Endometrial microvascular endothelial cells (primary cell): Measurements from ENCODE around the gene MEX3A. TPM values are rescaled to one million over a fixed set of nuclear protein-coding genes. Genes with fewer than 3 reads are reported as not detected.
"Not testable (repeated sequence)": the region's sequence is repeated elsewhere in the genome, so short reads cannot be mapped to it uniquely, and the experiment has no call there.

Experiments used
- in situ Hi-C: cut with HindIII; loops from 2 replicates; pipeline ENCODE4 v1.10.0; 2017; ENCODE audit warnings: low sequenced_read_pairs, low pct_unique_long_range_greater_than_20kb; ENCODE audit errors: inconsistent ontology term
- total RNA-seq: library from RNA; depleted of rRNA; stranded (reverse); fragments of >200 nt; gene quantifications from one replicate; pipeline ENCODE4 v1.2.3, GENCODE V29; 2015; ENCODE audit errors: inconsistent ontology term

The MEX3A gene, protein sequence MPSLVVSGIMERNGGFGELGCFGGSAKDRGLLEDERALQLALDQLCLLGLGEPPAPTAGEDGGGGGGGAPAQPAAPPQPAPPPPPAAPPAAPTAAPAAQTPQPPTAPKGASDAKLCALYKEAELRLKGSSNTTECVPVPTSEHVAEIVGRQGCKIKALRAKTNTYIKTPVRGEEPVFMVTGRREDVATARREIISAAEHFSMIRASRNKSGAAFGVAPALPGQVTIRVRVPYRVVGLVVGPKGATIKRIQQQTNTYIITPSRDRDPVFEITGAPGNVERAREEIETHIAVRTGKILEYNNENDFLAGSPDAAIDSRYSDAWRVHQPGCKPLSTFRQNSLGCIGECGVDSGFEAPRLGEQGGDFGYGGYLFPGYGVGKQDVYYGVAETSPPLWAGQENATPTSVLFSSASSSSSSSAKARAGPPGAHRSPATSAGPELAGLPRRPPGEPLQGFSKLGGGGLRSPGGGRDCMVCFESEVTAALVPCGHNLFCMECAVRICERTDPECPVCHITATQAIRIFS
- total RNA-seq: 3.3 TPM

- in situ Hi-C loops: no loop called here
Measured at GRCh38 chr1:156082309-156083091, at the start of gene MEX3A. MEX3A (minus strand) TSS chr1:156082465; CDS start chr1:156081998, 467 bp downstream.

DNA sequence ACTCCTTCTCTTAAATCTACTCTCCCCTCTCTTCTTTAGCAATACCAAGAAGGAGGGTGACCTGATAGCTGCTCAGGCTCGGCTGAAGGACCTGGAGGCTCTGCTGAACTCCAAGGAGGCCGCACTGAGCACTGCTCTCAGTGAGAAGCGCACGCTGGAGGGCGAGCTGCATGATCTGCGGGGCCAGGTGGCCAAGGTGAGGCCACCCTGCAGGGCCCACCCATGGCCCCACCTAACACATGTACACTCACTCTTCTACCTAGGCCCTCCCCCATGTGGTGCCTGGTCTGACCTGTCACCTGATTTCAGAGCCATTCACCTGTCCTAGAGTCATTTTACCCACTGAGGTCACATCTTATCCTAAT, 48.3 kb upstream of the MEX3A start:
- in situ Hi-C loops: no loop called here

- in situ Hi-C loops: no loop called here
Measured at GRCh38 chr1:156129687-156130577, 47.7 kb upstream of the MEX3A start.

GRCh38 chr1:156128654-156129597, 46.7 kb upstream of the MEX3A start:
- in situ Hi-C loops: no loop called here

- in situ Hi-C loops: no loop called here
Measured at GRCh38 chr1:156128308-156128653, 46.0 kb upstream of the MEX3A start.

GRCh38 chr1:156126630-156127534, 44.6 kb upstream of the MEX3A start:
- in situ Hi-C loops: no loop called here

GRCh38 chr1:156126043-156126629, 43.9 kb upstream of the MEX3A start:
- in situ Hi-C loops: no loop called here

- in situ Hi-C loops: not testable (repeated sequence)
Measured at GRCh38 chr1:156125544-156125943, 43.3 kb upstream of the MEX3A start.

GRCh38 chr1:156124557-156125483, 42.6 kb upstream of the MEX3A start:
- in situ Hi-C loops: no loop called here

DNA sequence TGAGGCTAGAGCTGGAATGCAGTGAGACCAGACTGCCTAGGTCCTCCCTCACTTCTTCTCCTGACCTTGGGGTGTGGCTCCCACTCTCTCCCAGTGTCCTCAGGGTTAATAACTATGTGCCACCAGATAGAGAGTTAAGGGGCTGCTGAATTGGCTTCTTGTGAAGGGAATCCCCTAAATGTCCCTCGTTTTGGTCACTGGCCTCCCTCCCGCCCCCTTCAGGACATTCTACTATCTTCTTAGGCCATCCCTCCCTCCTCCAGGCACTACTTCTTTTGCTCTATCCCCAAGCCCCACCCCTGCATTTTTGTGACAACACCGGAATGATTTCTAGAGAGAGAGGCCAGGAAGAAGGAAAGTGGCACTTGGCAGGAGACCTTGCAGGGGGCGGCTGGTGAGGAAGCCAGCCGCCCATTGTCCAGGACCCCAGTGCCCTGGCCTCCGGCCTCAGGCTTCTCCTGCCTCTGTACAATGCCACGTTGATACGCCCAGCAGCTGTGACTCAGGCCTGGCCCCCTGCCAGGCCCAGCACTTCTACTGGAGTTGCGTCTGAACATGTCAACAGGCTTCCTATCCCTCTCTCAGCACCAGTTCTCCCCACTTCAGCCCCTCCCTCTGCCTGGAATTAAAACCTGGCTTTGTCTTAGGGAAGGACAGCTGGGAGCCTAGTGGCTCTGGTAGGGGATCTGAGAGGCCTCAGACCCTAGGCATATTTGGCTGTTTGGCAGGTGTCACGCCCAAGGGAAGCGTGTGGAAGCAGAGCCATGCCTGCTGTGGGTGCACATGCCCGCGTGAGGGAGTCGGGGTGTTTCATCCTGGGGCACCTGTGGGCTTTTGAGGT, 41.3 kb upstream of the MEX3A start:
- in situ Hi-C loops: no loop called here

DNA sequence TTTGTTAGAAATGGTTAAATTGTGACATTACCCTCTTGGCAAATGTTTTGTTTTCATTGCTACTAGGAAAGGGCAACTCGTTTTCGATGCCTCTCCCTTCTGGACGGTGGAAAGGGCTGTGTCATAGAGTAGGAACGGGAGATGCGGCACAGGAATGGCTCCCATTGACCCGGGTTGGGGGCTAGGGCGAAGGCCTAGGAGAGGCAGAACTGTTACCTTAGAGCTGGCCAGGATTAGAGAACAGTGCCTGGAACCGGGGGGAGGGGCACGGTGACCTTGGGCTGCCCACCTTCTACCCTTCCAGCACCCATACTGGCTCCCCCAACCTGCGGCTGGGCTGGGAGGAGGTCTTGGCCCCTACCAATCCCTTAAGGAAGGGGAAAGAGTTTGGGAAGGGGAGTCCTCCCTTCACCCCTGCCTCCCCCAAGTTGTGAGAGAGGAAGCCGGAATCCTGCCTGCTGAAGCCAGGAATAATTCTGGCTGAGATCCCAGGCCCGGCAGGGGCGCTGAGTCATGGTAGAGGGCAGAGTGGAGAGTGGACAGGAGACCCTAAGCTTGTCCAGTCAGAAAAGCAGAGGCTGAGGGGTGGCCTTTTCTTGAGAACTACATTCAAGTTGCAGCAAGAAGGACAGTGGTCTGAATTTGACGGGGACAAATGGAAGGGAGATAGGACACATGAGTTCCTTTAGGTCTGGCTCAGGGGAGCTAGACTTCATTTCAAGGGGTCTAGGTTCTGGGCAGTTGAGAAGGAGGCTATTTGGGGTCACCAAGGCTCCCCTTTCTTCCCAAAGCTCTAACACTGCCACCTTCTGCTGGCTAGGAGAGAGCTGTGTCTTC, 40.5 kb upstream of the MEX3A start:
- in situ Hi-C loops: no loop called here

DNA sequence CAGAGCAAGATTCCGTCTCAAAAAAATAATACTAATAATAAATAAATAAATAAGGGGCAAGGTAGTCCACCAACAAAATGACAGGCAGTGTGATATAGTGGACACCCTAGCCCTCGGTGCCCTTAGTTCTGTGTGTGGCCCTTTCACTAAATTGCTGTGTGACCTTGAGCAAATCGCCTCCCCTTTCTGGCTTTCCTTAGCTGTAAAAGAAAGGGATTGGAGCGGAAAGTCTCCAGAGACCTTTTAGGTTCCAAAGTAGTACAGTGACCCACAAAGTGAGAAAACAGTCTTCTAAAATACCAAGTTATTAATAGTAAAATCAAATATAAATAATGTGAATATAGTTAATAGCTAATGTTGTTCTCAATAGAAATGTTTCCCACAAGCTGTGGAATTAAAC, 39.8 kb upstream of the MEX3A start:
- in situ Hi-C loops: no loop called here

DNA sequence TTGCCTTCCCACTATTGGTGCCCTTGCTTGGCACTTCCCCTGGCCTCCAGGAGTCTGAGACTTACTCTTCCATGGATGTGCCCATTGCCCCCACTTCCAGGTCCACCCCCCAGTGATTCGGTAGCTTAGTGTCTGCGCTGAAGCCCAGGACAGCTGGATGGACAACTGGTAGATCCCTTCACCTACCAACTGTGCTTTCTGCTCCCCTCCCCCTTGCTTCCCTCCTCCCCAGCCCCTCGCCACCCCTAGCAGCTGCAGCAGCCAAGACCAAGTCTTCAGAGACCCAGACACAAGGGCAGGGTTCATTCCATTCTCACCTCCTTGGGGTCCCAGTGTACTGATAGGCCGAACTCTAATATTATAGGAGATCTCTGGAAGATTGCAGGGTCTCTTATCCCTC, 39.2 kb upstream of the MEX3A start:
- in situ Hi-C loops: no loop called here

DNA sequence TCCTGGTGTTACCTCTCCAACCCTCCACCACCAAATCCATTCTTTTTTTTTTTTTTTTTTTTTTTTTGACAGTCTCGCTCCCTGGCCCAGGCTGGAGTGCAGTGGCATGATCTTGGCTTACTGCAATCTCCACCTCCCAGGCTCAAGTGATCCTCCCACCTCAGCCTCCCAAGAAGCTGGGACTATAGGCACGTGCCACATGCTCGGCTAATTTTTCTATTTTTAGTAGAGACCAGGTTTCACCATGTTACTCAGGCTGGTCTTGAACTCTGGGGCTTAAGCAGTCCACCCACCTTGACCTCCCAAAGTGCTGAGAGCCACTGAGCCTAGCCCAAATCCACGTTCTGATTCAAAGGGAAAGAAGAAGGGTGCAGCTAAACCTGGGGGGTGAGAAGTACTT, 38.7 kb upstream of the MEX3A start:
- in situ Hi-C loops: not testable (repeated sequence)
